Sigmoid colon (tissue), 3 donors: ENCODE data around the gene NGDN.

Experiments used
- POLR2A ChIP-seq, 2 donors: fragments of 450-650 bp; IDR thresholded peaks; one replicate each; pipeline ENCODE4 v1.6.1; 2016; ENCODE audit warnings: antibody characterized with exemption in 2 of 2, mild to moderate bottlenecking in 2 of 2, moderate library complexity in 2 of 2
- TF ChIP-seq, protein P1 (sequence below), 4 experiments: fragments of 450-650 bp in 3 of 4; fragments of 200-600 bp in 1 of 4; IDR thresholded peaks; one replicate each; pipeline ENCODE4 v1.5.1; 2016 to 2019; ENCODE audit warnings: antibody characterized with exemption in 4 of 4, mild to moderate bottlenecking in 3 of 4, moderate library complexity in 2 of 4

- TF ChIP-seq, protein P1, sequence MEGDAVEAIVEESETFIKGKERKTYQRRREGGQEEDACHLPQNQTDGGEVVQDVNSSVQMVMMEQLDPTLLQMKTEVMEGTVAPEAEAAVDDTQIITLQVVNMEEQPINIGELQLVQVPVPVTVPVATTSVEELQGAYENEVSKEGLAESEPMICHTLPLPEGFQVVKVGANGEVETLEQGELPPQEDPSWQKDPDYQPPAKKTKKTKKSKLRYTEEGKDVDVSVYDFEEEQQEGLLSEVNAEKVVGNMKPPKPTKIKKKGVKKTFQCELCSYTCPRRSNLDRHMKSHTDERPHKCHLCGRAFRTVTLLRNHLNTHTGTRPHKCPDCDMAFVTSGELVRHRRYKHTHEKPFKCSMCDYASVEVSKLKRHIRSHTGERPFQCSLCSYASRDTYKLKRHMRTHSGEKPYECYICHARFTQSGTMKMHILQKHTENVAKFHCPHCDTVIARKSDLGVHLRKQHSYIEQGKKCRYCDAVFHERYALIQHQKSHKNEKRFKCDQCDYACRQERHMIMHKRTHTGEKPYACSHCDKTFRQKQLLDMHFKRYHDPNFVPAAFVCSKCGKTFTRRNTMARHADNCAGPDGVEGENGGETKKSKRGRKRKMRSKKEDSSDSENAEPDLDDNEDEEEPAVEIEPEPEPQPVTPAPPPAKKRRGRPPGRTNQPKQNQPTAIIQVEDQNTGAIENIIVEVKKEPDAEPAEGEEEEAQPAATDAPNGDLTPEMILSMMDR (IDR thresholded peaks at IDR 0.05): no peak
- TF ChIP-seq POLR2A (IDR thresholded peaks at IDR 0.05): no peak
These were observed 12.0 kb downstream of the NGDN start for GRCh38 chr14:23481362-23481970.
